ENCODE results near the gene F2RL1. TPM values are rescaled to one million over a fixed set of nuclear protein-coding genes. Genes with fewer than 3 reads are reported as not detected.
A peak's percentile ranks its signal among the peaks of the same experiment; 100 is the strongest.
"Not testable (repeated sequence)": the region's sequence is repeated elsewhere in the genome, so short reads cannot be mapped to it uniquely, and the experiment has no call there.

The F2RL1 gene
- total RNA-seq, 1 donor from 2014 or later: 164 TPM

GRCh38 chr5:76819851-76820525, 1.2 kb downstream of the F2RL1 start:
- peaks cover 11% of the 10 kb centered on the region for H3K4me1 Mint-ChIP-seq (ENCODE audit: low read depth, unreplicated experiment)
- Histone ChIP-seq H3K4me1 (ENCODE audit: insufficient read depth, low read length) (peaks cover 30% of the 10 kb centered on the region), H3K4me2 (ENCODE audit: low read length) (peak overlapping the region; percentile 91), H3K36me3 (ENCODE audit: insufficient read depth, low read length) (no peaks in the 10 kb centered on the region), H3K27ac (ENCODE audit: low read depth, low read length) (peak overlapping the region; percentile 77), H3K79me2 (ENCODE audit: insufficient read depth, low read length) (peaks cover 52% of the 10 kb centered on the region), H2AFZ (ENCODE audit: low read depth, low read length) (peak overlapping the region; percentile 78), H3K4me3 (ENCODE audit: insufficient read depth, low read depth, low read length) (peak overlapping the region; percentile 81), H3K27me3 (ENCODE audit: insufficient read depth, low read length) (no peaks in the 10 kb centered on the region), H3K9me3 (ENCODE audit: insufficient read depth, low read depth, low read length) (no peaks in the 10 kb centered on the region), H4K20me1 (ENCODE audit: insufficient read depth, low read length) (no peaks in the 10 kb centered on the region), H3K9ac (ENCODE audit: low read length) (peak overlapping the region; percentile 93)
- no peaks in the 10 kb centered on the region for H3K9me3 Mint-ChIP-seq (ENCODE audit: unreplicated experiment)
- no peaks in the 10 kb centered on the region for H3K27me3 Mint-ChIP-seq (ENCODE audit: low read depth, unreplicated experiment)
- TF ChIP-seq EZH2 (IDR thresholded peaks at IDR 0.05; ENCODE audit: insufficient read depth, low read length): no peak
- no peak for TF ChIP-seq CTCF (IDR thresholded peaks at IDR 0.05; ENCODE audit: insufficient read depth, low read depth, low read length)
- no peak for DNase-seq (ENCODE audit: low read depth)
- peak overlapping the region; percentile 96 for H3K27ac Mint-ChIP-seq (ENCODE audit: unreplicated experiment)
- H3K4me3 Mint-ChIP-seq (ENCODE audit: unreplicated experiment): peak overlapping the region; percentile 97
- peaks cover 11% of the 10 kb centered on the region for H3K36me3 Mint-ChIP-seq (ENCODE audit: low read depth, unreplicated experiment)
- FAIRE-seq: no peak

- H3K4me3 Mint-ChIP-seq (ENCODE audit: unreplicated experiment): peak overlapping the region; percentile 97
- Histone ChIP-seq H3K27ac (ENCODE audit: low read depth, low read length) (peak overlapping the region; percentile 77), H3K4me1 (ENCODE audit: insufficient read depth, low read length) (peaks cover 30% of the 10 kb centered on the region), H3K27me3 (ENCODE audit: insufficient read depth, low read length) (no peaks in the 10 kb centered on the region), H4K20me1 (ENCODE audit: insufficient read depth, low read length) (no peaks in the 10 kb centered on the region), H3K79me2 (ENCODE audit: insufficient read depth, low read length) (peaks cover 57% of the 10 kb centered on the region), H3K36me3 (ENCODE audit: insufficient read depth, low read length) (no peaks in the 10 kb centered on the region), H3K9me3 (ENCODE audit: insufficient read depth, low read depth, low read length) (no peaks in the 10 kb centered on the region), H3K4me3 (ENCODE audit: insufficient read depth, low read depth, low read length) (peak overlapping the region; percentile 81), H2AFZ (ENCODE audit: low read depth, low read length) (no peak overlapping the region), H3K4me2 (ENCODE audit: low read length) (peak overlapping the region; percentile 91), H3K9ac (ENCODE audit: low read length) (peak overlapping the region; percentile 93)
- DNase-seq (ENCODE audit: low read depth) (no peak), FAIRE-seq (no peak)
- peak overlapping the region; percentile 96 for H3K27ac Mint-ChIP-seq (ENCODE audit: unreplicated experiment)
- TF ChIP-seq EZH2 (IDR thresholded peaks at IDR 0.05; ENCODE audit: insufficient read depth, low read length) (no peak), CTCF (IDR thresholded peaks at IDR 0.05; ENCODE audit: insufficient read depth, low read depth, low read length) (no peak)
- no peaks in the 10 kb centered on the region for H3K27me3 Mint-ChIP-seq (ENCODE audit: low read depth, unreplicated experiment)
- peaks cover 15% of the 10 kb centered on the region for H3K4me1 Mint-ChIP-seq (ENCODE audit: low read depth, unreplicated experiment)
- H3K9me3 Mint-ChIP-seq (ENCODE audit: unreplicated experiment): no peaks in the 10 kb centered on the region
- H3K36me3 Mint-ChIP-seq (ENCODE audit: low read depth, unreplicated experiment): peaks cover 13% of the 10 kb centered on the region
Measured at GRCh38 chr5:76820526-76820890, 1.7 kb downstream of the F2RL1 start.

GRCh38 chr5:76821136-76821535, 2.3 kb downstream of the F2RL1 start:
- no peaks in the 10 kb centered on the region for H3K36me3 ChIP-seq (ENCODE audit: insufficient read depth, low read length)
- H3K9ac ChIP-seq (ENCODE audit: low read length): peak overlapping the region; percentile 93
- peak overlapping the region; percentile 77 for H3K27ac ChIP-seq (ENCODE audit: low read depth, low read length)
- no peaks in the 10 kb centered on the region for H4K20me1 ChIP-seq (ENCODE audit: insufficient read depth, low read length)
- DNase-seq (ENCODE audit: low read depth) (no peak), FAIRE-seq (no peak)
- TF ChIP-seq CTCF (IDR thresholded peaks at IDR 0.05; ENCODE audit: insufficient read depth, low read depth, low read length) (no peak), EZH2 (IDR thresholded peaks at IDR 0.05; ENCODE audit: insufficient read depth, low read length) (no peak)
- H3K27ac Mint-ChIP-seq (ENCODE audit: unreplicated experiment): peak overlapping the region; percentile 85
- peak overlapping the region; percentile 97 for H3K4me3 Mint-ChIP-seq (ENCODE audit: unreplicated experiment)
- no peaks in the 10 kb centered on the region for H3K9me3 ChIP-seq (ENCODE audit: insufficient read depth, low read depth, low read length)
- no peaks in the 10 kb centered on the region for H3K27me3 Mint-ChIP-seq (ENCODE audit: low read depth, unreplicated experiment)
- H3K4me1 Mint-ChIP-seq (ENCODE audit: low read depth, unreplicated experiment): peaks cover 18% of the 10 kb centered on the region
- peaks cover 30% of the 10 kb centered on the region for H3K4me1 ChIP-seq (ENCODE audit: insufficient read depth, low read length)
- no peaks in the 10 kb centered on the region for H3K27me3 ChIP-seq (ENCODE audit: insufficient read depth, low read length)
- H3K79me2 ChIP-seq (ENCODE audit: insufficient read depth, low read length): peaks cover 64% of the 10 kb centered on the region
- H3K4me2 ChIP-seq (ENCODE audit: low read length): peak overlapping the region; percentile 91
- no peaks in the 10 kb centered on the region for H3K9me3 Mint-ChIP-seq (ENCODE audit: unreplicated experiment)
- no peak overlapping the region for H3K4me3 ChIP-seq (ENCODE audit: insufficient read depth, low read depth, low read length)
- peaks cover 14% of the 10 kb centered on the region for H3K36me3 Mint-ChIP-seq (ENCODE audit: low read depth, unreplicated experiment)
- H2AFZ ChIP-seq (ENCODE audit: low read depth, low read length): no peak overlapping the region

GRCh38 chr5:76822105-76822731, 3.4 kb downstream of the F2RL1 start:
- not testable (repeated sequence) for H3K27me3 ChIP-seq (ENCODE audit: insufficient read depth, low read length); H3K9me3 ChIP-seq (ENCODE audit: insufficient read depth, low read depth, low read length); H3K27ac ChIP-seq (ENCODE audit: low read depth, low read length); H3K36me3 ChIP-seq (ENCODE audit: insufficient read depth, low read length); DNase-seq (ENCODE audit: low read depth); H3K27me3 Mint-ChIP-seq (ENCODE audit: low read depth, unreplicated experiment); H3K4me3 ChIP-seq (ENCODE audit: insufficient read depth, low read depth, low read length); H2AFZ ChIP-seq (ENCODE audit: low read depth, low read length); H4K20me1 ChIP-seq (ENCODE audit: insufficient read depth, low read length); FAIRE-seq; H3K9ac ChIP-seq (ENCODE audit: low read length); H3K9me3 Mint-ChIP-seq (ENCODE audit: unreplicated experiment); H3K4me2 ChIP-seq (ENCODE audit: low read length)
- Mint-ChIP-seq H3K36me3 (ENCODE audit: low read depth, unreplicated experiment) (peaks cover 14% of the 10 kb centered on the region), H3K4me3 (ENCODE audit: unreplicated experiment) (peak overlapping the region; percentile 97), H3K27ac (ENCODE audit: unreplicated experiment) (peak overlapping the region; percentile 47), H3K4me1 (ENCODE audit: low read depth, unreplicated experiment) (peaks cover 21% of the 10 kb centered on the region)
- Histone ChIP-seq H3K79me2 (ENCODE audit: insufficient read depth, low read length) (peaks cover 73% of the 10 kb centered on the region), H3K4me1 (ENCODE audit: insufficient read depth, low read length) (peaks cover 30% of the 10 kb centered on the region)
